HG03575 (cell line): ENCODE results near the gene CALU.

ENCODE experiments used
- ATAC-seq: cut with Tn5 transposase; IDR thresholded peaks from one replicate; pipeline ENCODE4 v1.9.1; 2021; ENCODE audit not compliant: unreplicated experiment, insufficient number of reproducible peaks, low FRiP score; ENCODE audit errors: extremely low read depth

Gene CALU

GRCh38 chr7:128718967-128719642, 20.1 kb upstream of the CALU start:
- ATAC-seq = no peak

- ATAC-seq = no peak
Observed at GRCh38 chr7:128721376-128721775, 17.8 kb upstream of the CALU start.

GRCh38 chr7:128724743-128725142, 14.4 kb upstream of the CALU start:
- ATAC-seq = no peak

- no peak for ATAC-seq
Observed at GRCh38 chr7:128725531-128725930, 13.6 kb upstream of the CALU start.

- no peak for ATAC-seq
Observed at GRCh38 chr7:128726059-128726736, 13.0 kb upstream of the CALU start.

GRCh38 chr7:128726737-128727072, 12.5 kb upstream of the CALU start:
- no peak for ATAC-seq

- no peak for ATAC-seq
Observed at GRCh38 chr7:128727239-128727638, 11.9 kb upstream of the CALU start.

GRCh38 chr7:128728598-128728997, 10.6 kb upstream of the CALU start:
- no peak for ATAC-seq

- no peak for ATAC-seq
Observed at GRCh38 chr7:128729494-128729893, 9.7 kb upstream of the CALU start.

GRCh38 chr7:128731184-128731583, 8.0 kb upstream of the CALU start:
- ATAC-seq = no peak

- ATAC-seq = no peak
Observed at GRCh38 chr7:128732521-128733277, 6.5 kb upstream of the CALU start.

- ATAC-seq = no peak
Observed at GRCh38 chr7:128733278-128733645, 5.9 kb upstream of the CALU start.

- no peak for ATAC-seq
Observed at GRCh38 chr7:128734890-128735289, 4.3 kb upstream of the CALU start.

- ATAC-seq = no peak
Observed at GRCh38 chr7:128735436-128735835, 3.7 kb upstream of the CALU start.

- no peak for ATAC-seq
Observed at GRCh38 chr7:128737441-128737840, 1.7 kb upstream of the CALU start.

- no peak for ATAC-seq
Observed at GRCh38 chr7:128737867-128738385, 1.2 kb upstream of the CALU start.

GRCh38 chr7:128738570-128739047, 550 bp upstream of the CALU start:
- no peak for ATAC-seq

- no peak for ATAC-seq
Observed at GRCh38 chr7:128739990-128740682, 977 bp downstream of the CALU start.

- no peak for ATAC-seq
Observed at GRCh38 chr7:128740996-128741395, 1.8 kb downstream of the CALU start.
